Stimulated activated CD4-positive, alpha-beta T cell treated with anti-CD3 and anti-CD28 coated beads, Interleukin-2, amount 100 ng/mL, for 24 hours (primary cell): ENCODE results near the gene VPS13A.

ENCODE experiments used
- DNase-seq, 2 donors: peaks; one replicate each; pipeline ENCODE4 v3.0.0-alpha.2; 2020

Gene VPS13A

DNA sequence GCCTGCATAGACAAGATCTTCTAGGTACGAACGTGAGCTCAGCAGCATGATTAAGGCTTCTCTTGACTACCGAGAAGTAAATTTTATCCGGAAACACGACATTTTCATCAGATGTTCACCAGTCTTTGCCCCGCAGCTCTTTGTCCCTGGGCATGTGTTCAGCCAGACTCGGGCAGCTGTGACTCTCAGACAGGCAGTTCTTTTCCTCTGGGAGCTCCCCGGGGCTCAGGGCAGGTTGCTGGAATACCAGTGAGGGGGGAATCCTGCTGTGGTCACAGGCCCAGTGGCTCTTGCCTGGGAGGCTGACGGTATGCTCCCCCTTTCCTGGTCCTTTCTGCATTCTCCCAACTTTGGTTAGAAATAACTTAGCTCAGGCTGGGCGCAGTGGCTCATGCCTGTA lies 284.7 kb downstream of the VPS13A start:
- DNase-seq, result no peak

GRCh38 chr9:77463151-77463550 lies 285.8 kb downstream of the VPS13A start:
- DNase-seq, result no peak

DNA sequence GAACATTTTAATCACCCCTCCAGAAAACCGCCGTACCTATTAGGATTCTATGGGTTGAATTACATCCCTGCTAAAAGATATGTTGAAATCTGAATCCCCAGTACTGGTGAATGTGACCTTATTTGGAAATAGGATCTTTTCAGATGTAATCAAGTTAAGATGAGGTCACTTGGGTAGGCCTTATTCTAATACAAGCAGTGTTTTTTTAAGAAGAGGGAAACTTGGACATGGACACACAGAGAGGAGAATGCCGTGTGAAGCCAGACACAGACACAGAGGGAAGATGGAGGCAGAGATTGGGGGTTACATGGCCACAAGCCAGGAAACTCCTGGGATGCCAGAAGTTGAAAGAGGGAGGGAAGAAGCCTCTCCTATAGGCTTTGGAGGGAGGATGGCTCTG lies 287.3 kb downstream of the VPS13A start:
- DNase-seq, result no peak

GRCh38 chr9:77469515-77470231 lies 292.3 kb downstream of the VPS13A start:
- DNase-seq, result no peak
